SK-MEL-5 (cell line): ENCODE measurements around the gene DEUP1. TPM values are rescaled to one million over a fixed set of nuclear protein-coding genes. Genes with fewer than 3 reads are reported as not detected.

Experiments
- total RNA-seq: library from RNA; depleted of rRNA; stranded (reverse); fragments of >200 nt; shearing (Covaris generic); gene quantifications from 2 replicates; pipeline ENCODE4 v1.2.3, GENCODE V29; 2014; rRNA removed

Gene DEUP1
- total RNA-seq, 1 experiment from 2014 or later, result not detected

Other genes starting within 250 kb of the DEUP1 start
- gene SLC36A4, start 132.8 kb upstream of the DEUP1 start, total RNA-seq, result 2.2 and 2.8 TPM in 2 replicates
- gene SMCO4, start 212.6 kb downstream of the DEUP1 start, total RNA-seq, result 4.8 and 50.7 TPM in 2 replicates